OCI-M2 (cell line): ENCODE measurements around the gene ERAP2.
"Not testable (repeated sequence)": the region's sequence is repeated elsewhere in the genome, so short reads cannot be mapped to it uniquely, and the experiment has no call there.

Source experiments
- DNase-seq: peaks from one replicate; lab custom pipeline; 2025; ENCODE audit not compliant: unreplicated experiment; lab: John Stamatoyannopoulos, UW

Gene ERAP2, protein sequence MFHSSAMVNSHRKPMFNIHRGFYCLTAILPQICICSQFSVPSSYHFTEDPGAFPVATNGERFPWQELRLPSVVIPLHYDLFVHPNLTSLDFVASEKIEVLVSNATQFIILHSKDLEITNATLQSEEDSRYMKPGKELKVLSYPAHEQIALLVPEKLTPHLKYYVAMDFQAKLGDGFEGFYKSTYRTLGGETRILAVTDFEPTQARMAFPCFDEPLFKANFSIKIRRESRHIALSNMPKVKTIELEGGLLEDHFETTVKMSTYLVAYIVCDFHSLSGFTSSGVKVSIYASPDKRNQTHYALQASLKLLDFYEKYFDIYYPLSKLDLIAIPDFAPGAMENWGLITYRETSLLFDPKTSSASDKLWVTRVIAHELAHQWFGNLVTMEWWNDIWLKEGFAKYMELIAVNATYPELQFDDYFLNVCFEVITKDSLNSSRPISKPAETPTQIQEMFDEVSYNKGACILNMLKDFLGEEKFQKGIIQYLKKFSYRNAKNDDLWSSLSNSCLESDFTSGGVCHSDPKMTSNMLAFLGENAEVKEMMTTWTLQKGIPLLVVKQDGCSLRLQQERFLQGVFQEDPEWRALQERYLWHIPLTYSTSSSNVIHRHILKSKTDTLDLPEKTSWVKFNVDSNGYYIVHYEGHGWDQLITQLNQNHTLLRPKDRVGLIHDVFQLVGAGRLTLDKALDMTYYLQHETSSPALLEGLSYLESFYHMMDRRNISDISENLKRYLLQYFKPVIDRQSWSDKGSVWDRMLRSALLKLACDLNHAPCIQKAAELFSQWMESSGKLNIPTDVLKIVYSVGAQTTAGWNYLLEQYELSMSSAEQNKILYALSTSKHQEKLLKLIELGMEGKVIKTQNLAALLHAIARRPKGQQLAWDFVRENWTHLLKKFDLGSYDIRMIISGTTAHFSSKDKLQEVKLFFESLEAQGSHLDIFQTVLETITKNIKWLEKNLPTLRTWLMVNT

DNA sequence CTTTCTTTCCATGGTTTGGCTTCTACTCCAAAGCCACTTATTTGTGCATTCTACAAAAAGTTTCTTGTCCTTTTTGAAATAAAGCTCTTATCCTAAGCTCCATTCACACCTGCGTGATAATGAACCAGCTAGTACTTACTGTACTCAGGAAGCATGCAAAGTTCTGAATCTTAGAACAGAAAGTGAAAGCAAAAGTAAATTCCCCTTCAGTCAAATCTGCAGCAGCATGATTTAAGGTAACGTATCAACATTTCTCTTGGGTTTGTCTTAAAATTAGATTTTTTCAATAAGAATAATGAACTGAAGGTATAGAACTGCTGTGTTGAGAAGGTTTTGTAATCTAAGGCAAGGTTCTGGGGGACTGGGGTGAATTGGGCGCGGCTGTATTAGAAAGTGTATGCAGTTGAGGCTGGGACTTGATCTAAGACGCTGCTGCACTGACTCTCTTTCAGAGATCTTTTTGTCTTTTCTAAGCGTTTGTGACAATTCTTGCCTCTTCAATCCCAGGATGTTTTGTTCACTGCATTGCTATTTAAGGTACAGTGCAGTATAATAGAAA, at the start of gene ERAP2:
TSS of gene ERAP2 (plus strand) at position 209 of the 559 bp plus-strand sequence. CDS start 3,186 bp downstream, outside the sequence.
- no peak for DNase-seq

DNA sequence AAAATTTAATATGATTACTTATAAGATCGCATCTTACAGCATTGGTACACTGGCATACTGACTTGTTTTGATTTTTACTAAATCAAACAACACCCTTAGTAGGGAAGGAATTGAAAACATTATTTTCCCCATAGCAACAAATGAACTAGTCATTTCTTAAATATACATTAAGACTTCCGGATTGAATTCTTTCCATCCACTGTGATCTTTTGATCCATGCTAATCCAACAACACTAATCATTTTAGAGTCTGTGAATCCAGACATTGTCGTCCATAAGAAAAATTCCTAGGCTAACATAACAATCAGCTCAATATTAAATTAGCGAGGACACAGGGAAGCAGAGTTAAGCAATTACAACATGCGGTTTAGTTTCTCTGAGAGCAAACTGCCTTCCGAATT, 47.0 kb upstream of the ERAP2 start:
- DNase-seq, result no peak

DNA sequence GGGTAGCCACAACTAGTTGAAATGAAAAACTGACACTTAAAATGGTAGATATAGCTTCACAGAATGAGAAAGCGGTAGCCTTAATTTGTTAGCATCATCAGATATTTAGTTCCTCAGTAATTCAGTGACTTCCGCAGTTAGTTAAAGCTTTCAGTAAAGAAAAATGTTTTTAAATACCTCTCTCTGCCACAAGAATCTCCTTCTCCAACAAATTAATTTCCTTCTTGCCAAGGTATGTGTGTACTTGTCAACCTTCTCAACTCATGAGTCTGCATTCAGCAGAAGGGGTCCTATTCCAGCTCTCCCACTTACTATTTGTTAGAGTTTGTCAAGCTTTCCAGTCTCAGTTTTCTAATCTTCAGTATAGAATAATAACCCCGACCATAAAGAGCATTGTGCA, 42.3 kb upstream of the ERAP2 start:
- no peak for DNase-seq

DNA sequence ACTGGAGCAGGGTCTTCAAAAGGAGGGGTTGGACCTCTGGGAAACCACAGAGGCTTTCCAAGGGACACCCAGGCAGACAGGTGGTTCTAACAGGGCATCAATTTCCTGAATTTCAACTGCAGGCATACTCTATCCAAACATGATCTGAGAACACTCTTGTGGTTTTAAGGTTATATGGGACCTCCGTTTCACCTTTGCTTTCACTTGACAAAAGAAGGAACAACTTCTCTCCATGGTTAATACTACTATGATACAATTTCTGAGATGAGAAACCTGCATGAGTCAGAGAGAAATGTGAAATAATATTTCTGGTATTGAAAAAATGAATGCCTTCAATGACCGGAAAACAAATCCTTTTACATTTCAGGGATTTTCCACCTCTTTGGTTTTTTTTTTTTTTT, 40.5 kb upstream of the ERAP2 start:
- DNase-seq, result no peak

DNA sequence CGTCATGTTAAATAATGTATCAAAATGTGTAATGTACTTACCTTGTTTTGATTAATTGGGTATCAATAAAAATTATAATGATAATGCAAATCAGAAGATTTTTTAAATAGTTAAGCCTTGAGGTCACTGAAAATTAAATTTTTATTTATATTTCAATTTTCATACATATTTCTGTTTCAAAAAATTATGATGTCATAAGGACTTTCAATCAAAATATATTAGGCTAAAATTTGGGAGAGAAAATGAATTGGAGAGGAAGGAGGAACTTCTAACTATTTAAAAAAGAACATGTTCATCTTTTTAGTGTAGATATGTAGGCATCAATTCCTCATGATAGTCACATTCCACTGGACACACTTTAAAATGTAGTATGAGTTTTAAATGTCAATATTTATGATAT, 39.5 kb upstream of the ERAP2 start:
- no peak for DNase-seq

DNA sequence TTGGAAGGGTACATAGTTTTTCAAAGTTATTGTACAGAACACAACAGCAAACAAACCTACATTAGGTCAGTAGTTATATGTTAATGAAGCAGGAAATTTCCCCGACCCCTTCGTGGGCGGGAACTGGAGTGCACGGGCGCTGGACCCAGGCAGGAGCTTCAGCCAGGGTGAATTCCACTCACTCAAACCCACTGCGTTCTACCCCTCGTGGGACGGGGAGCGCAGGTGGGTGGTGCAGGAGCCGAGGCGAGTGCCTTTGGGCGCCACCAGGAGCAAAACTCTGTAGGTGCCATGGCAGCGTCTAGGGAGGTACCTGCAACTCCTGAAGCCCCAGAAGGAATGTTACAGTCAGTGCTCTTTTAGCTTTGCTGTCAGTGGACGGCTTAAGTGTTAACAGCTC, 39.0 kb upstream of the ERAP2 start:
- no peak for DNase-seq

DNA sequence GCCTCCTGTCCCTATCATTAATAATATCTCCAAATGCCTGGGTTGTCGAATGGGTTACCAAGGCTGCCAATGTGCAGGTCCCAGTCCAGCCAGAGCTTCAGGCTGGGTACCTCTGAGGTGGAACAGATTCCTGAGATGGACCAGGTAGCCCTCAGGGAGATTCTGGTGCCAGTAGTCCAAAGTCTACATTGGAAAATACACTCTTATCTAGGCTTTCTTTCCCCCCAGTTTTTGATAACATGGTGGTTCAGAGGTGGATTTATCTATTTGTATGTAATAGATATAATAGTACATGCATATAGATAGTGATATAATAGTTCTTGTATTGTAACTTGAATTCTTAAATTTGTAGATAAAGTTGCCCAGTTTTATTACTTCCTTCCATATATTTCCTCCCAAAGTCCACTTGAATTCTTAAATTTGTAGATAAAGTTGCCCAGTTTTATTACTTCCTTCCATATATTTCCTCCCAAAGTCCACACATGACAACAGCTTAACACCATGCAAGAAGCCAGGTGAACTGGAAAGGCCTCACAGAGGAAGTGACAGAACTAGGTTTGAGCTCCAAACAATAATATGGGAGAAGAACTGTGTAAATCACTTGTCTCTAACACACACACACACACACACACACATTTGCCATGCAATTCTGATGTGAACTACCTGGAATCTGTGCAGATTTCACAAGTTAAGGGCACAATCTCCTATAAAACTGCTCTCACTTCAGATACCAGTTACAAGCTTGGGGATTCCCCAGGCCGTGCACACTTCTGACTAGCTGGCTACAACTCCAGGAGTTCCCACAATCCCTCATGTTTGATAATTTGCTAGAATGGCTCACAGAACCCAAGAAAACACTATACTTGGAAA, 37.9 kb upstream of the ERAP2 start:
- no peak for DNase-seq

DNA sequence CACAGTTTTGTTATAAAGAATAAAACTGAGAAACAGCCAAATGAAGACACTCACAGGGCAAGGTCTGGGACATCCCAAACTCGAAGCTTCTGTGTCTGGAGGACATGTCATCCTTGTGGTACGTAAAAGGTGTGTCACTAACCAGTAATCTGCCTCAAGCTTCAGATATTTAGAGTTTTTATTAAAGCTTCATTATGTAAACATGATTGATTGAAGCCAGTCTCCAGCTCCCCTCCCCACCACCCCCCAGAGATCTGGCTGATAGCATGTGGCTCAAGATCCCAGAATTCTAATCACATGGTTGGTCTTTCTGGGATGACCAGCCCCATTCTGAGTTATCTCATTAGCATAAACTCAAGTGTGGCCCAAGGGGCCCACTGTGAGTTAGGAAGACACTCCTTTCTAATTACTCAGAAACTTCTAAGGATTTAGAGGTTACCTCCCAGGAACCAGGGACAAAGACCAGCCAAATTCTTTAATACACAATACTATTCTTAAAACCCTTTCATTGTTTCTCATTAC, 37.2 kb upstream of the ERAP2 start:
- no peak for DNase-seq

DNA sequence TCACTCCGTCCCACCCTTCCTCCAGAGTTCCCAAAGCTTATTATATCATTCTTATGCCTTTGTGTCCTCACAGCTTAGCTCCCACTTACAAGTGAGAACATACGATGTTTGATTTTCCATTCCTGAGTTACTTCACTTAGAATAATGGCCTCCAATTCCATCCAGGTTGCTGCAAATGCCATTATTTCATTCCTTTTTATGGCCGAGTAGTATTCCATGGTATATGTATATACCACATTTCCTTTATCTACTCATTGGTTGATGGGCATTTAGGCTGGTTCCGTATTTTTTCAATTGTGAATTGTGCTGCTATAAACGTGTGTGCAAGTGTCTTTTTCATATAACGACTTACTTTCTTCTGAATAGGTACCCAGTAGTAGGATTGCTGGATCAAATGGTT, 34.4 kb upstream of the ERAP2 start:
- DNase-seq, result not testable (repeated sequence)

DNA sequence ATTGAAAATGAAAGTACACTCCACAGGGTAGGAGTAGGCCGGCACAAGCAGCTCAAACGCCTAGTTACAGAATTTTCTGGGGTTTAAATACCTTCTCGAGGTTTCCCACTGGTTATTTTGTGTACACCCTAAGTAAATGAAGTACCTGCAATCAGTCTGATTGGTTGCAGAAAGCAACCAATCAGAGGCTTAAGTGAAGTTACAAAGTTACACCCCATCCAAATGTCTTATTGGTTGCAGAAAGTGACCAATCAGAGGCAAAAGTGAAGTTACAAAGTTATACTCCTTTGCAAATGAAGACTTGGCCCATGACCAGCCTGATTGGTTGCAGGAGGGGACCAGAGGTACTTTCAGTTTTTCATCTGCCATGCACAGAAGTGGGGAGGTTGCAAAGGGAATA, 33.2 kb upstream of the ERAP2 start:
- no peak for DNase-seq

DNA sequence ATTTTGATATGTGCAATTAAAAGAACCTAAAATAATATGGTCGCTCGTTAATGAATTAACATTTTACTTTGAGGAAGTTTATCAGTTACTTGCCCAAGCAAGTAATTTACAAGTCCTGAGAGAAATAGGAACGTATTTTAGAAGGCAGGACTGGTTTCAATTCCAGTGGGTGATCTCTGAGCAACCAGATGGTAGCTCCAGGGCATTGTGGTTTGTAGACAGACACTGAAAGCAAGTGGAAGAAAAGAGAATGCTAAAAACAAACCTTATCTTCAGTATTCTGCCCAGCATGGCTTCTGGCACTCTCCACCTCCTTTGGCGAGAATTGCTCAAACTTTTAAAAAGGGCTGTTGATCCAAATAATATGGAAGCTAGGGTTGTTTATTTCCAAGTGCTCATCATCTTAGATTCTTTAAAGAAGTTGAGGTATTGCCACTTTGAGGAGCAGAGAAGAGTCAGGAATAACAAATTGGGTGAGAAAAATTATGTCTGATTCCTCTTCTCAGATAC, 31.8 kb upstream of the ERAP2 start:
- DNase-seq, result no peak

DNA sequence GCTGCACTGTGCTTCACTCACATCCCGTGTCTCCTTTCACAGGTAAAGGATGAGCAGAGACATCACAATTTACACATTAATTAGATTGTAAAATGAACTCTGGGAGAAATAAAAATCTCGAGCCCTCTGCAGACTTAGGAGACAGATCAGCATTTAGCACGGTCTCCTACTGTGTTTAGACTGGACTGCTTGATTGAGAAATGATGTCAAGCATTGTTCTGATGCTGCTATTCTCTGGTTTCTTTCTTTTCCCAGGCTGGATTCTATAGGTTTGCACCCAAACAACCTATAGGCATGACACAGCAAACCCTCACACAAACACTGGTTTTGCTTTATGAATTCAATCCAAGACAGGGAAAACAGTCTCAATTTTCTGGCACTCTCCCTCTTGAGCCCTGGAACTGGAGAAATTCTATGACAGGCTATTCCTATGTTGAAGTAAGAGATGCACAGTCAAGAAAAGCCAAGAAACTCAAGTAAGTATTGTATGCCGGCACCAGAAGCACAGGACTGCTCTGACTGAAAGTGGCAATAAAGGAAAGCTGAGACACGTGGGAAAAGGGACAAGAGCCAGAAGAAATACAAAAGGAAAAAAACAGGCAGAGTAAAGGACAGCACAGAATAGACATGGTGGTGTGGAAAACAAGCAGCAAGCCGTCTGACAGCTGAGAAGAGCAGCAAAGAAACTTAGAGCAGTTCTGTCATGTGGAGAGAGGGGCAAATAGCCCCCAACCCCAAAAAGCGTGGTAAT, 24.8 kb upstream of the ERAP2 start:
- DNase-seq, result no peak

DNA sequence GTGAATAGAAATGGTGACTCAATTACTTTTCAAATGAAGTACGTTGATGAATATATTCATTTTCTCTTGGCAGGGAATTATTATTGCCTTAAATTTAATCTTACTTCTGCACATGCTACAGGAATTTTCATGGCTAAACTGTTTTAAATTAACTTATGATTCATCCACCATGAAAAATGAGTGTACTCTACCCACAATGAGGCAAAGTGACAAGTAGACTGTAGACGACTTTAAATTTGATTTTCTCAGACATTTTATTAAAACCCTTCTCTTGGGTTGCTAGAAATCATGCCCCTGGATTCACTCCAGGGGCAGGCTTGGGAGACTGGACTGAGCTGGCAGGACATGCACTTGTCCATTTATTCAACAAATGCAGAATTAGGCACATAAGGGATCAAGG, 23.5 kb upstream of the ERAP2 start:
- no peak for DNase-seq

DNA sequence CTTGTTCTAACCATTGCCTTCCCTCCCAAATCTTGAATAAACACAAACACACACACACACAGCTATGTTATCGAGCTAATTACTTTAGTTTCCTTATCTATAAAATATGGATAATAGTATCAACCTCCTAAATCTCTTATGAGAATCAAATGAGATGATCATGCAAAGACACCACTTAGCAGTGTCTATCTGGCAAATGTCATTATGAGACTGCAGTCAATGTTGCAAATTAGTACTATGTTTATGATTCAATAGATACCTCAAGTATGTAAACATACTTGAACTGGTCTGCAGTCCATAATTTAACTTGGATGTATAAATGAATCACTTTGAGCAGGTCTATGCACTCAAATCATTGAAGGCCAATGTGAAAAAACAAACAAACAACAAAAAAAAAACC, 22.2 kb upstream of the ERAP2 start:
- no peak for DNase-seq

DNA sequence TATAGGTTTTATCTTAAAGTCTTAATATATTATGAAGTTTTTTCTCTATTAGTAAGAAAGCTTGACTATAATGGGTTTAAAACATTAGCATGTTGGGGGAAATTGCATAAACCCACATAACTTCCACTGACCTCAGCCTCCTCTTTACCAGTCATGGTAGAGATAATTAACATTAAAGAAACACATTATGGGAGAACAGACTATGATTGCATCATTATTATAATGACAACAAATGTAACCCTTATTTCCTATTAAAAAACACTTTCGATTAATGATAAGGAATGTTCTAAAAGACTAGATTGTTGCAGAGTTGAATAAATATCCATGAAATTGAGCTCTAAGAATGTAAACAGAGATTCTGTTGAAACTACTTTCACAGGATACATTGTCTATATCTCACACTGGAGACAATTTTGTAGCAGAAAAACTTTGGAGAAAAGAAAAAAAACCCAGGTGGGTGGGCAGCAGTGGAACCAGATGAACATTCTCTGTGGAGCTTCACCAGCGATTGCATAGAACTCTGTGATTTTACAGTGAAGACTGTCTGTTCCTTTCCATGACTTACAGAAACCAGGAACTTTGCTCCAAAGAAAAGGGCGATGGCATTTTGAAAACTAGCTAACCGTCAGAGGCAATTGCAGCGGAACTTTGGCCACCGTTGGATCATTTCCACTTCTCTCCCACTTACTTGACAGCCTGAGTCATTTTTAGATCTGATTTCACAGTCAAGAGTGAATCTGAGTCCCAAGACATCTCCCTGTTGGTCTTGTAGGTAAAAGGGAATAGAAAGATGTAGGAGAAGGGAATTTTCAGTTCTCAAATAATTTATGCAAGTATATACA, 21.0 kb upstream of the ERAP2 start:
- no peak for DNase-seq

DNA sequence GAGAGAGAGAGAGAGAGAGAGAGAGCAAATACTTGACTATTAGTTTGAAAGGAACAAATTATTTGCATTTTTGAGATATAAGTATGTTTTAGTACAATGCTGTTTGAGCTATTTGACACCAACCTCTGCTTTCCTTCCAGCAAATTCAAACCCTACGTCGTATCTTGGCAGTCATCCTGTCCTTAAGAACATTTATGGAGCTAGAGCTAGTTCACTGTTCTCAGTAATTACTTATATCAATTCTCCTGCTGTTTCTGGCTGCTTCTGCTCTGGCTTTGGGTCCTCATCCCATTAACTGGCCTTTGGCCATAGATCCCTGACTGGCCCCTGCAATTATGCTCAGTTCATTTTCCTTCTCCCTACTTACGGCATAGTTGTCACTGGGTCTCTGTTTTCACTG, 19.9 kb upstream of the ERAP2 start:
- no peak for DNase-seq

DNA sequence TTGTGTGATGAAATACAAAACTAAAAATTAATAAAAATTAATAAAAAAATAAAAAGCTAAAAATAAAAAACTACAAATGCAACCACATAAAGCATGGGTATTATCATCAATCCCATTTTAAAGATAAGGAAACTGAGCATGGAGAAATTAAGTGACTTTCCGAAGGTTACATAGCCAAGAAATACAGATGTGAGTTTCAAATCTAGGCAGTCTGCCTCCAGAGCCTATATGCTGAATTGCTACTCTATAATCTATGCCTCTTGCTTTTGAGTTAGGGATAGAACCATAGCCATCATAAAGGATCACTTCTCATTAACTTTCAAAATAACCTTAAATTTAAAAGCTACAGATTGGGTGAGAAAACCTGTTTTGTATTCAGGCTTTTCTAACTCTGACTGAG, 18.8 kb upstream of the ERAP2 start:
- no peak for DNase-seq

DNA sequence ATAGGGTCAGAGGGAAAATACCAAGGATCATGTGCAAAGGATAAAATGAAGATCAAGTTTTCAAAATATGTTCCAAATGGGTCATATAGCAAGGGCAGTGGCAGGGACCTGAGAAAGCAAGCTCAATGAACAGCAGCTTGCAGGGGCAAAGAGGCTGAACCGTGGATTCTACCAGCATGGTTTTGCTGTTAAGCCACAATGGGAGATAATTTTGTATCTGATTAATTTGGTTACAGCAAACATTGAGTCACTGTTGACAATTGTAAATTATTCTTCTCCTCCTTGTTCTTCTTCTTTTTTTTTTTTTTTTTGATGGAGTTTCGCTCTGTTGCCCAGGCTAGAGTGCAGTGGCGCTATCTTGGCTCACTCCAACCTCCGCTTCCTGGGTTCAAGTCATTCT, 18.4 kb upstream of the ERAP2 start:
- DNase-seq, result no peak

DNA sequence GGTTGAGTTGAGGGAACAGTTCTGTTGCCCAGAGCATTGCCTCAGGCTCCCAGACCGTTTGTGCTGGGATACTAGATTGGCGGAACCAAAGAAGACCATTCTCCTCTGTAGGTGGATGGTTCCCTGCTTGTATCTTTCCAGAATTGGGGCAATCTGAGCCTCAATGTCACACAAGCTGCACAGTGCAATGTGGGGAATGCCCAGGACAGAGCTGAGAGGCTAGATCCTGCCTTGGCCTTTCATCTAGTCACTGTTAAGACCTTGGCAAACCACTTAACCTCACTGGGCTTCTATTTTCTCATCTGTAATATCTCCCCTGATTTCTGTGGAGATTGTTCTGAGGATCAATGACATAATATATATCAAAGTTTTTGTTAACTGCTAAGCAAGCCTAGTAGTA, 16.9 kb upstream of the ERAP2 start:
- no peak for DNase-seq
